HepG2 (cell line): ENCODE data around the gene PARD3. TPM values are rescaled to one million over a fixed set of nuclear protein-coding genes. Genes with fewer than 3 reads are reported as not detected.

Experiments
- ATAC-seq: fragments of 200-7000 bp; cut with Tn5 transposase; 3 replicates; pipeline ENCODE4 v1.9.1; 2020; ENCODE audit warnings: mild to moderate bottlenecking, moderate library complexity
- BruUV-seq: library from RNA; stranded (reverse); fragments of 400-500 nt; replicated peaks from 2 replicates; lab custom pipeline; 2021; lab: Mats Ljungman, UMichigan
- CTCF ChIA-PET: fragments of 300-600 bp; formaldehyde crosslinking; extraction: SDS; loops from one replicate; lab custom pipeline; 2021; ENCODE audit warnings: low total read pairs, inconsistent platforms, low intra/inter-chr PET ratio; lab: Yijun Ruan, JAX
- POLR2A ChIA-PET: fragments of 350-600 bp; sonication (Branson Sonifier 250); formaldehyde crosslinking; loops from one replicate; lab custom pipeline; 2020; ENCODE audit warnings: antibody characterized with exemption, inconsistent platforms; lab: Yijun Ruan, JAX
- DNase-seq: peaks from one replicate; pipeline ENCODE4 v3.0.0-alpha.2; 2015; ENCODE audit warnings: low spot score
- FAIRE-seq: peaks from 3 replicates; lab custom pipeline; 2011; peaks lifted over from hg19 to GRCh38; lab: Jason Lieb, UNC
- H2AFZ ChIP-seq: one replicate; pipeline ENCODE4 v1.6.1; 2011; ENCODE audit warnings: low read length, inconsistent platforms
- H3K27ac ChIP-seq: fragments of 300-600 bp; 3 replicates; pipeline ENCODE4 v1.8.0; 2011; ENCODE audit warnings: mixed run types, mild to moderate bottlenecking, mixed read lengths, low read length, inconsistent platforms; ENCODE audit not compliant: insufficient read depth; ENCODE audit errors: extremely low read length
- H3K27me3 ChIP-seq, 2 experiments: fragments of 200-600 bp in 1 of 2; 2 replicates in 1 of 2; 3 replicates in 1 of 2; pipeline versions ENCODE4 v1.6.0 to v1.8.0; 2011; ENCODE audit warnings: low read length in 2 of 2, mild to moderate bottlenecking in 2 of 2, moderate library complexity in 2 of 2, inconsistent platforms in 1 of 2; ENCODE audit not compliant: insufficient read depth in 2 of 2, control insufficient read depth in 1 of 2
- H3K36me3 ChIP-seq, 2 experiments: fragments of 200-600 bp in 1 of 2; replicated peaks in 1 of 2; 2 replicates in 1 of 2; 3 replicates in 1 of 2; pipeline versions ENCODE4 v1.5.1 to v1.8.0; 2011; ENCODE audit warnings: low read length in 2 of 2, inconsistent platforms in 1 of 2; ENCODE audit not compliant: insufficient read depth in 2 of 2, control insufficient read depth in 1 of 2
- H3K4me1 ChIP-seq: 2 replicates; pipeline ENCODE4 v1.5.1; 2012; ENCODE audit warnings: low read length, inconsistent platforms; ENCODE audit not compliant: insufficient read depth
- H3K4me2 ChIP-seq: 2 replicates; pipeline ENCODE4 v1.6.0; 2011; ENCODE audit warnings: low read depth, low read length, inconsistent platforms
- H3K4me3 ChIP-seq, 3 experiments: fragments of 200-600 bp in 1 of 3; sonication (generic), shearing (Covaris generic) in 1 of 3; replicated peaks in 1 of 3; 2 replicates each; pipeline ENCODE4 v1.5.1; 2011 to 2016; ENCODE audit warnings: low read length in 3 of 3, inconsistent platforms in 2 of 3, low read depth in 2 of 3, mild to moderate bottlenecking in 2 of 3, control low read depth in 1 of 3, mixed read lengths in 1 of 3; ENCODE audit not compliant: insufficient read depth in 1 of 3
- H3K79me2 ChIP-seq: one replicate; pipeline ENCODE4 v1.6.1; 2011; ENCODE audit warnings: low read length, inconsistent platforms; ENCODE audit not compliant: insufficient read depth
- H3K9ac ChIP-seq: 2 replicates; pipeline ENCODE4 v1.6.0; 2011; ENCODE audit warnings: mild to moderate bottlenecking, low read depth, low read length, inconsistent platforms; ENCODE audit not compliant: insufficient read depth
- H3K9me3 ChIP-seq: 2 replicates; pipeline ENCODE4 v1.5.1; 2012; ENCODE audit warnings: mild to moderate bottlenecking, low read length
- H4K20me1 ChIP-seq: 2 replicates; pipeline ENCODE4 v1.6.0; 2011; ENCODE audit warnings: inconsistent platforms, mild to moderate bottlenecking, low read length, moderate library complexity; ENCODE audit not compliant: insufficient read depth
- CBX1 ChIP-seq: IDR thresholded peaks from one replicate; pipeline ENCODE4 v1.6.1; 2016; ENCODE audit warnings: antibody characterized with exemption, low read depth
- FOSL2 ChIP-seq: sonication (generic); formaldehyde crosslinking; IDR thresholded peaks from 2 replicates; pipeline ENCODE4 v1.4.0; 2020; ENCODE audit warnings: missing genetic modification reagents
- FOXM1 ChIP-seq: sonication (generic); formaldehyde crosslinking; IDR thresholded peaks from 2 replicates; pipeline ENCODE4 v1.5.0; 2020; ENCODE audit warnings: missing genetic modification reagents
- WIZ ChIP-seq: sonication (generic); formaldehyde crosslinking; IDR thresholded peaks from 2 replicates; pipeline ENCODE4 v1.5.1; 2020; ENCODE audit warnings: mild to moderate bottlenecking, missing genetic modification reagents
- ZFP36 ChIP-seq: fragments of 150-350 bp; IDR thresholded peaks from 2 replicates; pipeline ENCODE4 v1.6.1; 2018; ENCODE audit warnings: borderline replicate concordance, low read length, low read depth; ENCODE audit not compliant: partially characterized antibody
- ZFP36L1 ChIP-seq: sonication (generic); formaldehyde crosslinking; IDR thresholded peaks from 2 replicates; pipeline ENCODE4 v1.8.0; 2022; ENCODE audit warnings: mild to moderate bottlenecking, missing genetic modification reagents, moderate library complexity
- ZKSCAN8 ChIP-seq: IDR thresholded peaks from 2 replicates; pipeline ENCODE4 v1.6.1; 2016; ENCODE audit warnings: borderline replicate concordance, missing genetic modification reagents, missing compliant biosample characterization
- ZNF251 ChIP-seq: sonication (generic); formaldehyde crosslinking; IDR thresholded peaks from 2 replicates; pipeline ENCODE4 v1.9.0; 2021; ENCODE audit warnings: mild to moderate bottlenecking, missing genetic modification reagents
- ZNF629 ChIP-seq: sonication (generic); formaldehyde crosslinking; conservative IDR thresholded peaks from 2 replicates; pipeline ENCODE4 v1.5.0; 2020; ENCODE audit warnings: missing genetic modification reagents
- WGBS: methylation state at CpG from one replicate; pipeline ENCODE4 v1.1.6; 2017; ENCODE audit warnings: low lambda C conversion rate; 5-methylcytosine and 5-hydroxymethylcytosine counted together
- in situ Hi-C: cut with HindIII; loops from 2 replicates; pipeline ENCODE4 v1.10.0; 2017; ENCODE audit warnings: low pct_unique_long_range_greater_than_20kb; ENCODE audit not compliant: extremely low pct_ligation_motif_present
- intact Hi-C: fragments of 100-400 bp; cut with micrococcal nuclease; formaldehyde crosslinking; loops from one replicate; pipeline ENCODE4 v1.10.0; 2022; ENCODE audit not compliant: unreplicated experiment
- polyA plus RNA-seq, 8 experiments: library from polyadenylated mRNA; depleted of rRNA in 3 of 8; stranded (reverse) in 7 of 8; unstranded in 1 of 8; fragments of >200 nt; fragmentation: Illumina TruSeq in 4 of 8; extraction: Trizol in 4 of 8; gene quantifications; 2 replicates each; pipeline versions ENCODE4 v1.2.1 to v1.2.3, GENCODE V29; 2011 to 2016; ENCODE audit warnings: low read depth in 4 of 8, missing spikeins in 1 of 8, mixed read lengths in 1 of 8; ENCODE audit not compliant: insufficient read depth in 1 of 8
- total RNA-seq, 5 experiments: library from RNA; depleted of rRNA; stranded (reverse); fragments of >200 nt; fragmentation: Illumina TruSeq; extraction: Trizol; gene quantifications; 2 replicates each; pipeline ENCODE4 v1.2.3, GENCODE V29; 2016; ENCODE audit warnings: low read depth in 1 of 5
- TF ChIP-seq, protein P1 (sequence below): sonication (generic); formaldehyde crosslinking; IDR thresholded peaks from 2 replicates; pipeline ENCODE4 v1.5.0; 2020; ENCODE audit warnings: mild to moderate bottlenecking, missing genetic modification reagents
- TF ChIP-seq, protein P2 (sequence below): sonication (generic); formaldehyde crosslinking; IDR thresholded peaks from 2 replicates; pipeline ENCODE4 v1.4.0; 2020; ENCODE audit warnings: missing genetic modification reagents, borderline replicate concordance
- TF ChIP-seq, protein P3 (sequence below): sonication (generic); formaldehyde crosslinking; IDR thresholded peaks from 2 replicates; pipeline ENCODE4 v1.4.0; 2020; ENCODE audit warnings: mild to moderate bottlenecking, low read depth, missing genetic modification reagents
- TF ChIP-seq, protein P4 (sequence below): sonication (generic); formaldehyde crosslinking; IDR thresholded peaks from 2 replicates; pipeline ENCODE4 v1.5.0; 2020; ENCODE audit warnings: missing genetic modification reagents
- TF ChIP-seq, protein P5 (sequence below): sonication (generic); formaldehyde crosslinking; IDR thresholded peaks from 2 replicates; pipeline ENCODE4 v1.4.0; 2020; ENCODE audit warnings: missing genetic modification reagents, borderline replicate concordance

PARD3 gene
- total and polyA plus RNA-seq, 2 of the 13 experiments (the other 11 are each of a cell fraction or from before 2014, with no cell fraction given), result 40.9 to 60.0 TPM

DNA sequence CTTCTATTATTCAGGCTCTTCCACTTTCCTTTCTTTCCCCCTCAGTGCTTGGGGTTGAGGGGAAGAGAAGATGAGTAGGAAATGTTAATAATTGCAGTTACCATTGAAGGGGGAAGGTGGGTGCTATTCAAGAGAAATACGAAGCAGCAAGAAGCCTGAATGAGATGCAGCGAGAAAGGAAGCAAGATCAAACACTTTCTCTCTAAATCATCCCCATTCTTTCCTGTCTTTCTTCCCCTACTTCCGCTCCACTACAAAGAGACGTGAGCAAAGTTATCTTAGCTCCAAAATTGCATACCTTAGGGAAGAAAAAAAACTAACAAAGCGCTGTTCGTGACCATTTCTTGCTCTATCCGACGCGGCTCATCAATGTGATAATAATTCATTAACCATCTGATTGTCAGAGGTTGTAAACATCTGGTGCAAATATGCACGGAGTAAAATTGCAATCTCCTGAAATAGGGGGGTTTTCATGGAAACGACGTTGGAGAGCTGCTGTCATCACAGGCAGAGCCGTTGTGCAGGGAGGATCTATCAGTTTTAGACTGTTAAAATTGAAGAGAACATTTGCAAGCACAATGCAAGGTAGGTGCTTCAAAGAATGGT lies 15.2 kb upstream of the PARD3 start:
- H3K4me1 ChIP-seq, result peaks cover 30% of the 10 kb centered on the region
- WGBS, result 26% methylated on average over 13 of the region's 13 CpGs
- no peaks in the 10 kb centered on the region for H3K36me3 ChIP-seq
- no peak for FAIRE-seq
- no TSS peak for BruUV-seq
- no peaks in the 10 kb centered on the region for H3K79me2 ChIP-seq
- no peak overlapping the region for H2AFZ ChIP-seq
- H3K27ac ChIP-seq, result no peak overlapping the region
- no peak for ATAC-seq
- H3K9me3 ChIP-seq, result no peaks in the 10 kb centered on the region
- intact Hi-C loops, result loop anchor here (10.0 kb wide), 1 partner anchor 154 kb away; no protein-coding TSS in a partner anchor
- no peaks in the 10 kb centered on the region for H4K20me1 ChIP-seq
- in situ Hi-C loops, result no loop called here
- H3K4me3 ChIP-seq, result no peak overlapping the region; a peak in 1 of 6 replicates
- H3K4me2 ChIP-seq, result peak overlapping the region; percentile 60
- H3K27me3 ChIP-seq, result no peaks in the 10 kb centered on the region; a peak in 3 of 5 replicates
- DNase-seq, result no peak
- H3K9ac ChIP-seq, result no peak overlapping the region
- POLR2A ChIA-PET, result no interaction called here
- CTCF ChIA-PET, result no interaction called here
- TF ChIP-seq, protein P1, sequence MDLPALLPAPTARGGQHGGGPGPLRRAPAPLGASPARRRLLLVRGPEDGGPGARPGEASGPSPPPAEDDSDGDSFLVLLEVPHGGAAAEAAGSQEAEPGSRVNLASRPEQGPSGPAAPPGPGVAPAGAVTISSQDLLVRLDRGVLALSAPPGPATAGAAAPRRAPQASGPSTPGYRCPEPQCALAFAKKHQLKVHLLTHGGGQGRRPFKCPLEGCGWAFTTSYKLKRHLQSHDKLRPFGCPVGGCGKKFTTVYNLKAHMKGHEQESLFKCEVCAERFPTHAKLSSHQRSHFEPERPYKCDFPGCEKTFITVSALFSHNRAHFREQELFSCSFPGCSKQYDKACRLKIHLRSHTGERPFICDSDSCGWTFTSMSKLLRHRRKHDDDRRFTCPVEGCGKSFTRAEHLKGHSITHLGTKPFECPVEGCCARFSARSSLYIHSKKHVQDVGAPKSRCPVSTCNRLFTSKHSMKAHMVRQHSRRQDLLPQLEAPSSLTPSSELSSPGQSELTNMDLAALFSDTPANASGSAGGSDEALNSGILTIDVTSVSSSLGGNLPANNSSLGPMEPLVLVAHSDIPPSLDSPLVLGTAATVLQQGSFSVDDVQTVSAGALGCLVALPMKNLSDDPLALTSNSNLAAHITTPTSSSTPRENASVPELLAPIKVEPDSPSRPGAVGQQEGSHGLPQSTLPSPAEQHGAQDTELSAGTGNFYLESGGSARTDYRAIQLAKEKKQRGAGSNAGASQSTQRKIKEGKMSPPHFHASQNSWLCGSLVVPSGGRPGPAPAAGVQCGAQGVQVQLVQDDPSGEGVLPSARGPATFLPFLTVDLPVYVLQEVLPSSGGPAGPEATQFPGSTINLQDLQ (CRISPR knock-in tag), result no peak
- TF ChIP-seq, protein P2, sequence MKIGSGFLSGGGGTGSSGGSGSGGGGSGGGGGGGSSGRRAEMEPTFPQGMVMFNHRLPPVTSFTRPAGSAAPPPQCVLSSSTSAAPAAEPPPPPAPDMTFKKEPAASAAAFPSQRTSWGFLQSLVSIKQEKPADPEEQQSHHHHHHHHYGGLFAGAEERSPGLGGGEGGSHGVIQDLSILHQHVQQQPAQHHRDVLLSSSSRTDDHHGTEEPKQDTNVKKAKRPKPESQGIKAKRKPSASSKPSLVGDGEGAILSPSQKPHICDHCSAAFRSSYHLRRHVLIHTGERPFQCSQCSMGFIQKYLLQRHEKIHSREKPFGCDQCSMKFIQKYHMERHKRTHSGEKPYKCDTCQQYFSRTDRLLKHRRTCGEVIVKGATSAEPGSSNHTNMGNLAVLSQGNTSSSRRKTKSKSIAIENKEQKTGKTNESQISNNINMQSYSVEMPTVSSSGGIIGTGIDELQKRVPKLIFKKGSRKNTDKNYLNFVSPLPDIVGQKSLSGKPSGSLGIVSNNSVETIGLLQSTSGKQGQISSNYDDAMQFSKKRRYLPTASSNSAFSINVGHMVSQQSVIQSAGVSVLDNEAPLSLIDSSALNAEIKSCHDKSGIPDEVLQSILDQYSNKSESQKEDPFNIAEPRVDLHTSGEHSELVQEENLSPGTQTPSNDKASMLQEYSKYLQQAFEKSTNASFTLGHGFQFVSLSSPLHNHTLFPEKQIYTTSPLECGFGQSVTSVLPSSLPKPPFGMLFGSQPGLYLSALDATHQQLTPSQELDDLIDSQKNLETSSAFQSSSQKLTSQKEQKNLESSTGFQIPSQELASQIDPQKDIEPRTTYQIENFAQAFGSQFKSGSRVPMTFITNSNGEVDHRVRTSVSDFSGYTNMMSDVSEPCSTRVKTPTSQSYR, result no peak
- no peak for TF ChIP-seq FOSL2 (CRISPR knock-in tag)
- TF ChIP-seq, protein P3, sequence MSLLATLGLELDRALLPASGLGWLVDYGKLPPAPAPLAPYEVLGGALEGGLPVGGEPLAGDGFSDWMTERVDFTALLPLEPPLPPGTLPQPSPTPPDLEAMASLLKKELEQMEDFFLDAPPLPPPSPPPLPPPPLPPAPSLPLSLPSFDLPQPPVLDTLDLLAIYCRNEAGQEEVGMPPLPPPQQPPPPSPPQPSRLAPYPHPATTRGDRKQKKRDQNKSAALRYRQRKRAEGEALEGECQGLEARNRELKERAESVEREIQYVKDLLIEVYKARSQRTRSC (CRISPR knock-in tag), result no peak
- no peak for TF ChIP-seq ZFP36
- no peak for TF ChIP-seq ZNF629
- TF ChIP-seq, protein P4, sequence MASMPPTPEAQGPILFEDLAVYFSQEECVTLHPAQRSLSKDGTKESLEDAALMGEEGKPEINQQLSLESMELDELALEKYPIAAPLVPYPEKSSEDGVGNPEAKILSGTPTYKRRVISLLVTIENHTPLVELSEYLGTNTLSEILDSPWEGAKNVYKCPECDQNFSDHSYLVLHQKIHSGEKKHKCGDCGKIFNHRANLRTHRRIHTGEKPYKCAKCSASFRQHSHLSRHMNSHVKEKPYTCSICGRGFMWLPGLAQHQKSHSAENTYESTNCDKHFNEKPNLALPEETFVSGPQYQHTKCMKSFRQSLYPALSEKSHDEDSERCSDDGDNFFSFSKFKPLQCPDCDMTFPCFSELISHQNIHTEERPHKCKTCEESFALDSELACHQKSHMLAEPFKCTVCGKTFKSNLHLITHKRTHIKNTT (CRISPR knock-in tag), result no peak
- no peak for TF ChIP-seq WIZ (CRISPR knock-in tag)
- no peak for TF ChIP-seq ZNF251 (CRISPR knock-in tag)
- TF ChIP-seq, protein P5, sequence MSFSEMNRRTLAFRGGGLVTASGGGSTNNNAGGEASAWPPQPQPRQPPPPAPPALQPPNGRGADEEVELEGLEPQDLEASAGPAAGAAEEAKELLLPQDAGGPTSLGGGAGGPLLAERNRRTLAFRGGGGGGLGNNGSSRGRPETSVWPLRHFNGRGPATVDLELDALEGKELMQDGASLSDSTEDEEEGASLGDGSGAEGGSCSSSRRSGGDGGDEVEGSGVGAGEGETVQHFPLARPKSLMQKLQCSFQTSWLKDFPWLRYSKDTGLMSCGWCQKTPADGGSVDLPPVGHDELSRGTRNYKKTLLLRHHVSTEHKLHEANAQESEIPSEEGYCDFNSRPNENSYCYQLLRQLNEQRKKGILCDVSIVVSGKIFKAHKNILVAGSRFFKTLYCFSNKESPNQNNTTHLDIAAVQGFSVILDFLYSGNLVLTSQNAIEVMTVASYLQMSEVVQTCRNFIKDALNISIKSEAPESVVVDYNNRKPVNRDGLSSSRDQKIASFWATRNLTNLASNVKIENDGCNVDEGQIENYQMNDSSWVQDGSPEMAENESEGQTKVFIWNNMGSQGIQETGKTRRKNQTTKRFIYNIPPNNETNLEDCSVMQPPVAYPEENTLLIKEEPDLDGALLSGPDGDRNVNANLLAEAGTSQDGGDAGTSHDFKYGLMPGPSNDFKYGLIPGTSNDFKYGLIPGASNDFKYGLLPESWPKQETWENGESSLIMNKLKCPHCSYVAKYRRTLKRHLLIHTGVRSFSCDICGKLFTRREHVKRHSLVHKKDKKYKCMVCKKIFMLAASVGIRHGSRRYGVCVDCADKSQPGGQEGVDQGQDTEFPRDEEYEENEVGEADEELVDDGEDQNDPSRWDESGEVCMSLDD (CRISPR knock-in tag), result no peak
- TF ChIP-seq CBX1, result no peak
- TF ChIP-seq FOXM1 (CRISPR knock-in tag), result no peak
- no peak for TF ChIP-seq ZKSCAN8
- TF ChIP-seq ZFP36L1 (CRISPR knock-in tag), result no peak
